H1 (cell line): ENCODE measurements around the gene BUD13.

Source experiments
- JUND ChIP-seq: IDR thresholded peaks from 2 replicates; pipeline ENCODE4 v1.6.1; 2011; ENCODE audit warnings: mild to moderate bottlenecking, improper control_type of control experiment, low read length
- POLR2A ChIP-seq, 2 experiments: IDR thresholded peaks; 1 replicate in 1 of 2; 2 replicates in 1 of 2; pipeline ENCODE4 v1.6.1; 2011; ENCODE audit warnings: low read depth in 2 of 2, low read length in 2 of 2, mild to moderate bottlenecking in 2 of 2; ENCODE audit errors: control extremely low read depth in 1 of 2
- POLR2AphosphoS5 ChIP-seq: IDR thresholded peaks from 2 replicates; pipeline ENCODE4 v1.6.1; 2011; ENCODE audit warnings: low read depth, low read length
- TF ChIP-seq, protein P1 (sequence below), 3 experiments: IDR thresholded peaks; 1 replicate in 2 of 3; 2 replicates in 1 of 3; pipeline versions ENCODE4 v1.5.1 to v1.6.1; 2011; ENCODE audit warnings: low read length in 3 of 3, mild to moderate bottlenecking in 3 of 3, inconsistent platforms in 2 of 3, low read depth in 1 of 3, moderate library complexity in 1 of 3; ENCODE audit not compliant: insufficient read depth in 1 of 3; ENCODE audit errors: control extremely low read depth in 1 of 3

DNA sequence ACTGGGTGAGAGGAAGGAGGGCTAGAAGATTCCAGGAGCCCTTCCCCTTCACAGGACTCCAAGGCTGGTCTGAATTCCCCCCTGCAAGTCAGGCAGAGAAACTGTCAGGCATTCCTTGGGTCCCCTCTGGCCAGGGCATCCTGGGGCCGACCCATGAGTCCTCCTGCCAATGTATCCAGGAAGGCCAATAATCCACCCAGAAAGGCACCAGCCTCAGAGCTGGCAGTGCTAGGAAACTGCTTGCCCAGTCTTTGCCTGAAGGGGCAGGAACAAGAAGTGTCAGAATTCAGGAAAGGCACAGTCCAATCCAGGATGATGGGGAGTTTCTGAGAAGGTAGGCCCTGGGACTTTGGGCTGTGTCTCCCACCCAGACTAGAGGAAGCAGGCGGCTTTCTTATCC is 41.0 kb downstream of the BUD13 start:
- TF ChIP-seq, protein P1, sequence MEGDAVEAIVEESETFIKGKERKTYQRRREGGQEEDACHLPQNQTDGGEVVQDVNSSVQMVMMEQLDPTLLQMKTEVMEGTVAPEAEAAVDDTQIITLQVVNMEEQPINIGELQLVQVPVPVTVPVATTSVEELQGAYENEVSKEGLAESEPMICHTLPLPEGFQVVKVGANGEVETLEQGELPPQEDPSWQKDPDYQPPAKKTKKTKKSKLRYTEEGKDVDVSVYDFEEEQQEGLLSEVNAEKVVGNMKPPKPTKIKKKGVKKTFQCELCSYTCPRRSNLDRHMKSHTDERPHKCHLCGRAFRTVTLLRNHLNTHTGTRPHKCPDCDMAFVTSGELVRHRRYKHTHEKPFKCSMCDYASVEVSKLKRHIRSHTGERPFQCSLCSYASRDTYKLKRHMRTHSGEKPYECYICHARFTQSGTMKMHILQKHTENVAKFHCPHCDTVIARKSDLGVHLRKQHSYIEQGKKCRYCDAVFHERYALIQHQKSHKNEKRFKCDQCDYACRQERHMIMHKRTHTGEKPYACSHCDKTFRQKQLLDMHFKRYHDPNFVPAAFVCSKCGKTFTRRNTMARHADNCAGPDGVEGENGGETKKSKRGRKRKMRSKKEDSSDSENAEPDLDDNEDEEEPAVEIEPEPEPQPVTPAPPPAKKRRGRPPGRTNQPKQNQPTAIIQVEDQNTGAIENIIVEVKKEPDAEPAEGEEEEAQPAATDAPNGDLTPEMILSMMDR (IDR thresholded peaks at IDR 0.05; ENCODE audit: control extremely low read depth in 1 of 3, insufficient read depth in 1 of 3, low read depth in 1 of 3, low read length in 3 of 3): no peak
- TF ChIP-seq JUND (no peak), POLR2A (IDR thresholded peaks at IDR 0.05; ENCODE audit: control extremely low read depth in 1 of 2, low read depth in 2 of 2, low read length in 2 of 2) (no peak), POLR2AphosphoS5 (no peak)
